ENCODE measurements around the gene NUP210.

Gene NUP210

GRCh38 chr3:13318626-13319470, 101.3 kb downstream of the NUP210 start:
- DNase-seq, result no peak

- DNase-seq, result peak; percentile 29
Observed at GRCh38 chr3:13317596-13318320, 102.4 kb downstream of the NUP210 start.

GRCh38 chr3:13316603-13317002, 103.5 kb downstream of the NUP210 start:
- no peak for DNase-seq

- DNase-seq, result no peak
Observed at GRCh38 chr3:13314877-13315276, 105.2 kb downstream of the NUP210 start.

- DNase-seq, result no peak
Observed at GRCh38 chr3:13313813-13314212, 106.3 kb downstream of the NUP210 start.

GRCh38 chr3:13309004-13309403, 111.1 kb downstream of the NUP210 start:
- no peak for DNase-seq

- DNase-seq, result peak; percentile 20
Observed at GRCh38 chr3:13308380-13308801, 111.7 kb downstream of the NUP210 start.

- DNase-seq, result no peak
Observed at GRCh38 chr3:13307041-13307440, 113.1 kb downstream of the NUP210 start.

- no peak for DNase-seq
Observed at GRCh38 chr3:13305623-13306022, 114.5 kb downstream of the NUP210 start.

- DNase-seq, result no peak
Observed at GRCh38 chr3:13303410-13303809, 116.7 kb downstream of the NUP210 start.

- DNase-seq, result peak; percentile 62
Observed at GRCh38 chr3:13301286-13301987, 118.7 kb downstream of the NUP210 start.

- DNase-seq, result no peak
Observed at GRCh38 chr3:13300546-13301285, 119.4 kb downstream of the NUP210 start.

- no peak for DNase-seq
Observed at GRCh38 chr3:13299531-13300155, 120.5 kb downstream of the NUP210 start.

- DNase-seq, result peak; percentile 18
Observed at GRCh38 chr3:13296662-13297061, 123.5 kb downstream of the NUP210 start.

GRCh38 chr3:13294442-13295351, 125.4 kb downstream of the NUP210 start:
- no peak for DNase-seq

- DNase-seq, result peak; percentile 53
Observed at GRCh38 chr3:13292375-13292774, 127.7 kb downstream of the NUP210 start.

- DNase-seq, result no peak
Observed at GRCh38 chr3:13290941-13291340, 129.2 kb downstream of the NUP210 start.

- no peak for DNase-seq
Observed at GRCh38 chr3:13289771-13290285, 130.3 kb downstream of the NUP210 start.

- DNase-seq, result peak; percentile 70
Observed at GRCh38 chr3:13288732-13289718, 131.1 kb downstream of the NUP210 start.

GRCh38 chr3:13287833-13288232, 132.3 kb downstream of the NUP210 start:
- DNase-seq, result no peak
